H1 (cell line): ENCODE measurements around the gene GPR162. TPM values are rescaled to one million over a fixed set of nuclear protein-coding genes. Genes with fewer than 3 reads are reported as not detected.

Source experiments
- BCL11A ChIP-seq, 2 experiments: IDR thresholded peaks; one replicate each; pipeline ENCODE4 v1.6.1; 2011; ENCODE audit warnings: low read depth in 2 of 2, low read length in 2 of 2, mild to moderate bottlenecking in 2 of 2
- CBX8 ChIP-seq: fragments of 300-800, 300-1000 bp; sonication (generic); IDR thresholded peaks from 2 replicates; pipeline ENCODE4 v1.7.1; 2016; ENCODE audit warnings: low read depth, low read length, borderline replicate concordance
- NANOG ChIP-seq: IDR thresholded peaks from 2 replicates; pipeline ENCODE4 v1.6.1; 2011; ENCODE audit warnings: low read length, low read depth, mild to moderate bottlenecking, inconsistent platforms; ENCODE audit not compliant: insufficient read depth, poor library complexity, severe bottlenecking
- RFX5 ChIP-seq: IDR thresholded peaks from 2 replicates; pipeline ENCODE4 v1.6.1; 2011; ENCODE audit warnings: low read depth, low read length, improper control_type of control experiment, borderline replicate concordance
- RXRA ChIP-seq: IDR thresholded peaks from 2 replicates; pipeline ENCODE4 v1.6.1; 2011; ENCODE audit warnings: low read depth, mild to moderate bottlenecking, low read length, moderate library complexity; ENCODE audit not compliant: insufficient read depth
- polyA plus RNA-seq, 7 experiments: library from polyadenylated mRNA; depleted of rRNA in 3 of 7; stranded (reverse) in 5 of 7; unstranded in 2 of 7; fragments of >200 nt in 5 of 7; fragments of 200-250 nt in 2 of 7; gene quantifications; 1 replicate in 5 of 7; 2 replicates in 1 of 7; 4 replicates in 1 of 7; pipeline versions ENCODE4 v1.2.1 to v1.2.3, GENCODE V29; 2011 to 2013; ENCODE audit warnings: missing spikeins in 2 of 7, mixed read lengths in 2 of 7
- total RNA-seq: library from RNA; stranded (reverse); fragmentation: NEBNext Ultra II Directional; extraction: Animal tissue kit (Norgen Biotek cat#: 25700); gene quantifications from 2 replicates; pipeline ENCODE4 v1.2.1, GENCODE V29; 2021

Gene GPR162
- total and polyA plus RNA-seq, 2 of the 8 experiments (the other 6 are each of a cell fraction or from before 2014, with no cell fraction given) = 7.3 to 8.8 TPM

DNA sequence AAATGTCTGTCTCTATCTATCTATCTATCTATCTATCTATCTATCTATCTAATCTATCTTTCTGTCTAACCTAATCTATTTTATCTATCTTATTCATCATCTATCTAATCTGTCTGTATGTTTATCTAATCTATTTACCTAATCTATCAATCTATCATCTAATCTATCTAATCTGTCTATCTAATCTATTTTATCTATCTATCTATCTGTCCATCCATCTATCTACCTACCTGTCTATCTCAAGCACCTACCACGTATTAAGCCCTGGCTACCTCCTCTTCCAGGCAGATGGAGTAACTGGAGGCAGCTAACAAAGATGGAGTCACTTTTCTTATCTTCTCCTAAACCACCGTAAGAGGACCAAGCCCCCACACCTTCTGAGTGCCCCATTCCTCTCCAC is 26.5 kb upstream of the GPR162 start (continued):
- no peak for TF ChIP-seq RXRA
- no peak for TF ChIP-seq BCL11A (IDR thresholded peaks at IDR 0.05; ENCODE audit: low read depth in 2 of 2, low read length in 2 of 2)
- no peak for TF ChIP-seq CBX8
- no peak for TF ChIP-seq NANOG
- no peak for TF ChIP-seq RFX5
